WERI-Rb-1 (cell line): ENCODE data around the gene LGALS1.
A peak's percentile ranks its signal among the peaks of the same experiment; 100 is the strongest.

Experiments used
- DNase-seq: peaks from one replicate; pipeline ENCODE4 v3.0.0-alpha.2; 2020
- H3K27ac ChIP-seq: fragments of 250-450 bp; sonication (Bioruptor Pico); 2 replicates; pipeline ENCODE4 v1.5.1; 2020; ENCODE audit warnings: mild to moderate bottlenecking, moderate library complexity
- H3K27me3 ChIP-seq: fragments of 250-450 bp; sonication (Bioruptor Pico); 2 replicates; pipeline ENCODE4 v1.5.1; 2021; ENCODE audit warnings: mild to moderate bottlenecking, low read depth, moderate library complexity; ENCODE audit not compliant: insufficient read depth, severe bottlenecking
- H3K36me3 ChIP-seq: fragments of 250-450 bp; sonication (Bioruptor Pico); 2 replicates; pipeline ENCODE4 v1.5.1; 2020; ENCODE audit warnings: mild to moderate bottlenecking, moderate library complexity
- H3K4me3 ChIP-seq: 2 replicates; pipeline ENCODE4 v1.5.1; 2011; ENCODE audit warnings: low read depth, mild to moderate bottlenecking, control low read depth, low read length
- H3K9me3 ChIP-seq: fragments of 250-450 bp; sonication (Bioruptor Pico); 2 replicates; pipeline ENCODE4 v1.5.1; 2021; ENCODE audit warnings: mild to moderate bottlenecking, moderate library complexity; ENCODE audit not compliant: severe bottlenecking
- CTCF ChIP-seq: IDR thresholded peaks from 2 replicates; pipeline ENCODE4 v1.5.1; 2011; ENCODE audit warnings: low read depth, mild to moderate bottlenecking, control low read depth, inconsistent platforms, low read length

LGALS1 gene

DNA sequence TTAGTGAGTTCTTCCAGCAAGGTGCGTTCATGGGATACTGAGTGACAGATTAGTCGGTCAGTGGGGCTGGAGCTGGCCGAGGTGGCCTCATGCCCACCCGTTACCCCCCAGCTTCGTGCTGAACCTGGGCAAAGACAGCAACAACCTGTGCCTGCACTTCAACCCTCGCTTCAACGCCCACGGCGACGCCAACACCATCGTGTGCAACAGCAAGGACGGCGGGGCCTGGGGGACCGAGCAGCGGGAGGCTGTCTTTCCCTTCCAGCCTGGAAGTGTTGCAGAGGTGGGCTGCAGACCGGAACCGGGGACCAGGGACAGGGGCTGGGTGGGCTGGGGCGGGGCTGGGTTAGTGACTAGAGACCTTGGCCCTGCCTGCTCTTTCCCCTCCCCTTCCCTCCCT, 2.9 kb downstream of the LGALS1 start:
- H3K27ac ChIP-seq = no peak overlapping the region
- no peak for DNase-seq
- H3K9me3 ChIP-seq = no peaks in the 10 kb centered on the region
- H3K27me3 ChIP-seq = no peaks in the 10 kb centered on the region
- no peak overlapping the region for H3K4me3 ChIP-seq
- no peak for TF ChIP-seq CTCF
- no peaks in the 10 kb centered on the region for H3K36me3 ChIP-seq

GRCh38 chr22:37679670-37680069, 4.2 kb downstream of the LGALS1 start:
- Histone ChIP-seq H3K4me3 (no peak overlapping the region), H3K36me3 (no peaks in the 10 kb centered on the region), H3K27ac (no peak overlapping the region), H3K27me3 (no peaks in the 10 kb centered on the region), H3K9me3 (no peaks in the 10 kb centered on the region)
- DNase-seq = no peak
- TF ChIP-seq CTCF = no peak

DNA sequence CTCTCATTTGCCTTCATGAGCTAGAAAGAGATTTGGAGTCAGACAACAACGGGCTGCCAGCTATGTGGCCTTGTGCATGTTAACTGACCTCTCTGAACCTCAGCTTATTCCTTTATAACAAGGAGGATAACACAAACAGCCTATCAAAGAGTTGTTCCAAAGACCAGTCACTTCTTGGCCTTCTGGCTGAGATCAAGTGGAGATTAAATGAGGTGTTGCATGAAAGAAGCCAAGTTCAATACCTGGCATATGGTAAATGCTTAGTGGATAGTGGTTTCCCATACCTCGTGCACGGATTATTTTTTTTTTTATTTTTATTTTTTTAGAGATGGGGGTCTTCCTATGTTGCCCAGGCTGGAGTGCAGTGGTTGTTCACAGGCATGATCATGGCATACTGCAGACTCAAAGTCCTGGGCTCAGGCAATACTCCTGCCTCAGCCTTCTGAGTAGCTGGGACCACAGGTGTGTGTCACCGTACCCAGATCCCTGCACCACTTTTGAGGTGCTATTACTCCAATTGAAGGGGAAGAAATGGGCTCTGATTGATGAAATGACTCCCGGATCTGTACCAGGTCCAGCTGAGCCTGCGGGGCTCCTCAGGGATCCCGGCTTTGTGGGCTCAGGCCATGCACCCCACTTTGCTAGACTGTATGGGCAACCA, 4.9 kb downstream of the LGALS1 start:
- H3K27me3 ChIP-seq = no peaks in the 10 kb centered on the region
- no peak overlapping the region for H3K4me3 ChIP-seq
- no peak overlapping the region for H3K27ac ChIP-seq
- no peak for TF ChIP-seq CTCF
- DNase-seq = no peak
- H3K9me3 ChIP-seq = no peaks in the 10 kb centered on the region
- H3K36me3 ChIP-seq = no peaks in the 10 kb centered on the region

GRCh38 chr22:37681001-37681424, 5.6 kb downstream of the LGALS1 start:
- Histone ChIP-seq H3K4me3 (no peak overlapping the region), H3K36me3 (no peaks in the 10 kb centered on the region), H3K9me3 (no peaks in the 10 kb centered on the region), H3K27me3 (no peaks in the 10 kb centered on the region), H3K27ac (no peak overlapping the region)
- no peak for DNase-seq
- no peak for TF ChIP-seq CTCF

GRCh38 chr22:37681556-37682049, 6.2 kb downstream of the LGALS1 start:
- H3K27me3 ChIP-seq = no peaks in the 10 kb centered on the region
- H3K9me3 ChIP-seq = no peaks in the 10 kb centered on the region
- H3K4me3 ChIP-seq = no peak overlapping the region
- DNase-seq = peak; percentile 85
- TF ChIP-seq CTCF = peak; percentile 97
- no peaks in the 10 kb centered on the region for H3K36me3 ChIP-seq
- H3K27ac ChIP-seq = no peak overlapping the region
